SK-N-SH treated with all-trans-retinoic acid at 6 μM for 48 hours (cell line): ENCODE results near the gene BTG2.

Source experiments
- PPARA ChIP-seq: fragments of 250-450 bp; sonication (Bioruptor Pico); IDR thresholded peaks from 2 replicates; pipeline ENCODE4 v1.5.0; 2020; ENCODE audit warnings: mild to moderate bottlenecking, borderline replicate concordance
- RARB ChIP-seq: fragments of 250-450 bp; sonication (Bioruptor Pico); IDR thresholded peaks from 2 replicates; pipeline ENCODE4 v1.8.0; 2021; ENCODE audit warnings: mild to moderate bottlenecking, moderate library complexity
- ZFP3 ChIP-seq: fragments of 250-450 bp; sonication (Bioruptor Pico); IDR thresholded peaks from 2 replicates; pipeline ENCODE4 v1.5.0; 2020; ENCODE audit warnings: mild to moderate bottlenecking, moderate library complexity
- ZFP30 ChIP-seq: fragments of 450-650 bp; formaldehyde crosslinking; IDR thresholded peaks from 2 replicates; pipeline ENCODE4 v1.5.0; 2022; ENCODE audit warnings: mild to moderate bottlenecking, moderate library complexity
- TF ChIP-seq, protein P1 (sequence below): fragments of 250-450 bp; sonication (Bioruptor Pico); IDR thresholded peaks from 2 replicates; pipeline ENCODE4 v1.5.0; 2020; ENCODE audit warnings: mild to moderate bottlenecking, moderate library complexity
- TF ChIP-seq, protein P2 (sequence below): fragments of 250-450 bp; sonication (Bioruptor Pico); IDR thresholded peaks from 2 replicates; pipeline ENCODE4 v1.8.0; 2020; ENCODE audit warnings: mild to moderate bottlenecking, moderate library complexity, borderline replicate concordance
- TF ChIP-seq, protein P3 (sequence below): fragments of 250-450 bp; sonication (Bioruptor Pico); IDR thresholded peaks from 2 replicates; pipeline ENCODE4 v1.5.1; 2021; ENCODE audit warnings: mild to moderate bottlenecking, moderate library complexity

DNA sequence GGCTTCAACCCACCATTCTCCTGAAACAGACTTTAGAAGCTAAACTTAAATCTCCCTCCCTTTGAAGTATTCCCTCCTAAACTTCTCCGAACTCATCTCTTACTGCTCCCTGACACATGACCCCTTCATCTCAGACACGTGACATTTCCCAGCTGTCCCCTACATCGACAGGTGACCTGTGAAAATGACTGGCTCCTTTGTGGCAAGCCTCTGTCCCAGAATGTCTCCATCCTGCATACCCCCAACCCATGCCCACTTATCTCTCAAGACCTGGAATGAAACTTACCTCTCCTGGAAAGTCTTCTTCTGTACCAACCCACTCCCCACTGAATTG, 41.4 kb downstream of the BTG2 start:
- TF ChIP-seq RARB = no peak
- no peak for TF ChIP-seq ZFP3 (CRISPR knock-in tag)
- TF ChIP-seq, protein P1, sequence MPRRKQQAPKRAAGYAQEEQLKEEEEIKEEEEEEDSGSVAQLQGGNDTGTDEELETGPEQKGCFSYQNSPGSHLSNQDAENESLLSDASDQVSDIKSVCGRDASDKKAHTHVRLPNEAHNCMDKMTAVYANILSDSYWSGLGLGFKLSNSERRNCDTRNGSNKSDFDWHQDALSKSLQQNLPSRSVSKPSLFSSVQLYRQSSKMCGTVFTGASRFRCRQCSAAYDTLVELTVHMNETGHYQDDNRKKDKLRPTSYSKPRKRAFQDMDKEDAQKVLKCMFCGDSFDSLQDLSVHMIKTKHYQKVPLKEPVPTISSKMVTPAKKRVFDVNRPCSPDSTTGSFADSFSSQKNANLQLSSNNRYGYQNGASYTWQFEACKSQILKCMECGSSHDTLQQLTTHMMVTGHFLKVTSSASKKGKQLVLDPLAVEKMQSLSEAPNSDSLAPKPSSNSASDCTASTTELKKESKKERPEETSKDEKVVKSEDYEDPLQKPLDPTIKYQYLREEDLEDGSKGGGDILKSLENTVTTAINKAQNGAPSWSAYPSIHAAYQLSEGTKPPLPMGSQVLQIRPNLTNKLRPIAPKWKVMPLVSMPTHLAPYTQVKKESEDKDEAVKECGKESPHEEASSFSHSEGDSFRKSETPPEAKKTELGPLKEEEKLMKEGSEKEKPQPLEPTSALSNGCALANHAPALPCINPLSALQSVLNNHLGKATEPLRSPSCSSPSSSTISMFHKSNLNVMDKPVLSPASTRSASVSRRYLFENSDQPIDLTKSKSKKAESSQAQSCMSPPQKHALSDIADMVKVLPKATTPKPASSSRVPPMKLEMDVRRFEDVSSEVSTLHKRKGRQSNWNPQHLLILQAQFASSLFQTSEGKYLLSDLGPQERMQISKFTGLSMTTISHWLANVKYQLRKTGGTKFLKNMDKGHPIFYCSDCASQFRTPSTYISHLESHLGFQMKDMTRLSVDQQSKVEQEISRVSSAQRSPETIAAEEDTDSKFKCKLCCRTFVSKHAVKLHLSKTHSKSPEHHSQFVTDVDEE = no peak
- no peak for TF ChIP-seq PPARA (CRISPR knock-in tag)
- TF ChIP-seq, protein P2, sequence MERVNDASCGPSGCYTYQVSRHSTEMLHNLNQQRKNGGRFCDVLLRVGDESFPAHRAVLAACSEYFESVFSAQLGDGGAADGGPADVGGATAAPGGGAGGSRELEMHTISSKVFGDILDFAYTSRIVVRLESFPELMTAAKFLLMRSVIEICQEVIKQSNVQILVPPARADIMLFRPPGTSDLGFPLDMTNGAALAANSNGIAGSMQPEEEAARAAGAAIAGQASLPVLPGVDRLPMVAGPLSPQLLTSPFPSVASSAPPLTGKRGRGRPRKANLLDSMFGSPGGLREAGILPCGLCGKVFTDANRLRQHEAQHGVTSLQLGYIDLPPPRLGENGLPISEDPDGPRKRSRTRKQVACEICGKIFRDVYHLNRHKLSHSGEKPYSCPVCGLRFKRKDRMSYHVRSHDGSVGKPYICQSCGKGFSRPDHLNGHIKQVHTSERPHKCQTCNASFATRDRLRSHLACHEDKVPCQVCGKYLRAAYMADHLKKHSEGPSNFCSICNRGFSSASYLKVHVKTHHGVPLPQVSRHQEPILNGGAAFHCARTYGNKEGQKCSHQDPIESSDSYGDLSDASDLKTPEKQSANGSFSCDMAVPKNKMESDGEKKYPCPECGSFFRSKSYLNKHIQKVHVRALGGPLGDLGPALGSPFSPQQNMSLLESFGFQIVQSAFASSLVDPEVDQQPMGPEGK (CRISPR knock-in tag) = no peak
- no peak for TF ChIP-seq ZFP30 (CRISPR knock-in tag)
- TF ChIP-seq, protein P3, sequence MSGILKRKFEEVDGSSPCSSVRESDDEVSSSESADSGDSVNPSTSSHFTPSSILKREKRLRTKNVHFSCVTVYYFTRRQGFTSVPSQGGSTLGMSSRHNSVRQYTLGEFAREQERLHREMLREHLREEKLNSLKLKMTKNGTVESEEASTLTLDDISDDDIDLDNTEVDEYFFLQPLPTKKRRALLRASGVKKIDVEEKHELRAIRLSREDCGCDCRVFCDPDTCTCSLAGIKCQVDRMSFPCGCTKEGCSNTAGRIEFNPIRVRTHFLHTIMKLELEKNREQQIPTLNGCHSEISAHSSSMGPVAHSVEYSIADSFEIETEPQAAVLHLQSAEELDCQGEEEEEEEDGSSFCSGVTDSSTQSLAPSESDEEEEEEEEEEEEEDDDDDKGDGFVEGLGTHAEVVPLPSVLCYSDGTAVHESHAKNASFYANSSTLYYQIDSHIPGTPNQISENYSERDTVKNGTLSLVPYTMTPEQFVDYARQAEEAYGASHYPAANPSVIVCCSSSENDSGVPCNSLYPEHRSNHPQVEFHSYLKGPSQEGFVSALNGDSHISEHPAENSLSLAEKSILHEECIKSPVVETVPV (CRISPR knock-in tag) = no peak
